ENCODE measurements around the gene RIF1. TPM values are rescaled to one million over a fixed set of nuclear protein-coding genes. Genes with fewer than 3 reads are reported as not detected.
A peak's percentile ranks its signal among the peaks of the same experiment; 100 is the strongest.
"Not testable (repeated sequence)": the region's sequence is repeated elsewhere in the genome, so short reads cannot be mapped to it uniquely, and the experiment has no call there.

Gene RIF1
- polyA plus RNA-seq, 1 experiment = 5.7 TPM

DNA sequence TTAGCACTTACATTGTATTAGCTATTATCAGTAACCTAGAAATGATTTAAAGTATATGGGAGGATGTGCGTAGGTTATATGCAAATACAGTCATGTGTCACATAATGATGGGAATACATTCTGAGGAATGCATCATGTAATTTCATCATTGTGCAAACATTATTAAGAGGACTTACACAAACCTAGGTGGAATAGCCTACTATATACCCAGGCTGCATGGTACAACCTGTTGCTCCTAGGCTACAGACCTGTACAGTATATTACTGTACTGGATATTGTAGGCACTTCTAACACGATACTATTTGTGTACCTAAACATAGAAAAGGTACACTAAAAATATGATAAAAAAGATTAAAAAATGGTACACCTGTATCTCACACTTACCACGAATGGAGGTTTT is 7.9 kb downstream of the RIF1 start:
- POLR2A ChIA-PET = no interaction called here
- Histone ChIP-seq H3K4me3 (ENCODE audit: low read depth, low read length) (no peak overlapping the region), H3K36me3 (ENCODE audit: control insufficient read depth, insufficient read depth, low read length) (peaks cover 4% of the 10 kb centered on the region), H3K27me3 (ENCODE audit: control insufficient read depth, insufficient read depth, low read length) (no peaks in the 10 kb centered on the region)
- no peak for DNase-seq (ENCODE audit: low read depth)
- TF ChIP-seq CTCF (IDR thresholded peaks at IDR 0.05; ENCODE audit: insufficient read depth, low read depth, low read length) = no peak
- CTCF ChIA-PET = interaction anchor here (1.4 kb wide), 1 partner anchor 20 kb away, joined by 4 read pairs; no protein-coding TSS in a partner anchor

- H3K4me3 ChIP-seq (ENCODE audit: low read depth, low read length); H3K36me3 ChIP-seq (ENCODE audit: control insufficient read depth, insufficient read depth, low read length); POLR2A ChIA-PET; DNase-seq (ENCODE audit: low read depth); H3K27me3 ChIP-seq (ENCODE audit: control insufficient read depth, insufficient read depth, low read length): not testable (repeated sequence)
- CTCF ChIA-PET = interaction anchor here (0.5 to 1.5 kb wide), 4 partner anchors 12 to 93 kb away, joined by 3 to 4 read pairs (median 3); partner anchors contain the start of gene RIF1
Observed at GRCh38 chr2:151421681-151422080, 12.0 kb downstream of the RIF1 start.

- no peak for DNase-seq (ENCODE audit: low read depth)
- no peaks in the 10 kb centered on the region for H3K27me3 ChIP-seq (ENCODE audit: control insufficient read depth, insufficient read depth, low read length)
- peaks cover 5% of the 10 kb centered on the region for H3K36me3 ChIP-seq (ENCODE audit: control insufficient read depth, insufficient read depth, low read length)
- ChIA-PET CTCF (no interaction called here), POLR2A (no interaction called here)
- no peak overlapping the region for H3K4me3 ChIP-seq (ENCODE audit: low read depth, low read length)
- TF ChIP-seq CTCF (IDR thresholded peaks at IDR 0.05; ENCODE audit: insufficient read depth, low read depth, low read length) = no peak
Observed at GRCh38 chr2:151422917-151423439, 13.3 kb downstream of the RIF1 start.

DNA sequence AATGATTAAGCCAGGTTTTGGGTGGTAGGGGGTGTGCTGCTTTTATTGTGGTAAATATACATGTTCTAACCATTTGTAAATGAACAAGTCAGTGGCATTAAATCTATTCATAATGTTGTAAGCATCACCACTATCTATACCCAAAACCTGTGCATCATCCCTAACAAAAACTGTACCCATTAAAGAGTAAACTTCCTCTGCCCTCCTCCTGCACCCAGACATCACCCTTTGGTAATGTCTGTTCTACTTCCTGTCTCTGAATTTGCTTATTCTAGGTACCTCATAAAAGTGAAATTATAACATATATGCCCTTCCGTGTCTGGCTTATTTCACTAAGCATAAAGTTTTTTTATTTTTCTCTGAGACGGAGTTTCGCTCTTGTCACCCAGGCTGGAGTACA is 14.1 kb downstream of the RIF1 start:
- Histone ChIP-seq H3K27me3 (ENCODE audit: control insufficient read depth, insufficient read depth, low read length) (no peaks in the 10 kb centered on the region), H3K4me3 (ENCODE audit: low read depth, low read length) (no peak overlapping the region), H3K36me3 (ENCODE audit: control insufficient read depth, insufficient read depth, low read length) (peaks cover 5% of the 10 kb centered on the region)
- ChIA-PET POLR2A (no interaction called here), CTCF (interaction anchor here (1.4 kb wide), 1 partner anchor 13 kb away, joined by 4 read pairs; no protein-coding TSS in a partner anchor)
- no peak for TF ChIP-seq CTCF (IDR thresholded peaks at IDR 0.05; ENCODE audit: insufficient read depth, low read depth, low read length)
- no peak for DNase-seq (ENCODE audit: low read depth)

GRCh38 chr2:151437630-151438029 is 27.9 kb downstream of the RIF1 start:
- peak; percentile 48; the same call in 1 of the 2 replicates for TF ChIP-seq CTCF (IDR thresholded peaks at IDR 0.05; ENCODE audit: insufficient read depth, low read depth, low read length)
- H3K4me3 ChIP-seq (ENCODE audit: low read depth, low read length) = no peak overlapping the region
- no peaks in the 10 kb centered on the region for H3K27me3 ChIP-seq (ENCODE audit: control insufficient read depth, insufficient read depth, low read length)
- no peak for DNase-seq (ENCODE audit: low read depth)
- ChIA-PET CTCF (interaction anchor here (0.7 to 2.9 kb wide), 16 partner anchors 10 to 200 kb away, joined by 3 to 18 read pairs (median 4); no protein-coding TSS in a partner anchor), POLR2A (no interaction called here)
- H3K36me3 ChIP-seq (ENCODE audit: control insufficient read depth, insufficient read depth, low read length) = peaks cover 7% of the 10 kb centered on the region

DNA sequence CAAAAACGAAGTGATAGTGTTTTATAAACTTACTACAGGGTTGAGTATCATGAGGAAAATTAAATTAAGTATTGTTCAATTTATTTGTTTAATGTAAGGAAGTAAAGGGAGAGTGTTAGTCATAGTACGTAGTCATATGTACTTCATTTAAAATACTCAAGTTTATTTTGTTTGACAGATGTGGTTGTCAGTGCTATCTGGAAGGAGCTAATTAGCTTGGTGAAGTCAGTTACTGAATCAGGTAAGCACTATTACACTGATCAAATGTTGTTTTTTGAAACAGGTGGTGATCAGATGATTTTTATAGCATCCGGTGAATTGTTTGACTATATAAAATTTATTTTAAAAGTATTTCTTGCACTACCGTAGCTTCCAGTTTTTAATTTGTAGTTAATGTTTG is 28.8 kb downstream of the RIF1 start:
- DNase-seq (ENCODE audit: low read depth) = no peak

More for the DNA sequence above, 28.8 kb downstream of the RIF1 start:
- POLR2A ChIA-PET = no interaction called here
- H3K4me3 ChIP-seq (ENCODE audit: low read depth, low read length) = no peak overlapping the region
- peaks cover 8% of the 10 kb centered on the region for H3K36me3 ChIP-seq (ENCODE audit: control insufficient read depth, insufficient read depth, low read length)
- no peak for TF ChIP-seq CTCF (IDR thresholded peaks at IDR 0.05; ENCODE audit: insufficient read depth, low read depth, low read length)
- CTCF ChIA-PET = interaction anchor here (0.7 to 2.9 kb wide), 8 partner anchors 10 to 1843 kb away, joined by 3 to 18 read pairs (median 4); partner anchors contain the start of gene RIF1
- H3K27me3 ChIP-seq (ENCODE audit: control insufficient read depth, insufficient read depth, low read length) = no peaks in the 10 kb centered on the region

Data from BJ (cell line).